H1 (cell line): ENCODE measurements around the gene CHAC1. TPM values are rescaled to one million over a fixed set of nuclear protein-coding genes. Genes with fewer than 3 reads are reported as not detected.

Source experiments
- EP300 ChIP-seq, 2 experiments: IDR thresholded peaks; 1 replicate in 1 of 2; 2 replicates in 1 of 2; pipeline ENCODE4 v1.6.1; 2011 to 2012; ENCODE audit warnings: low read depth in 2 of 2, low read length in 2 of 2, mild to moderate bottlenecking in 2 of 2, borderline replicate concordance in 1 of 2, inconsistent platforms in 1 of 2, moderate library complexity in 1 of 2
- SP2 ChIP-seq: IDR thresholded peaks from 2 replicates; pipeline ENCODE4 v1.6.1; 2012; ENCODE audit warnings: mild to moderate bottlenecking, low read length, inconsistent platforms
- polyA plus RNA-seq, 7 experiments: library from polyadenylated mRNA; depleted of rRNA in 3 of 7; stranded (reverse) in 5 of 7; unstranded in 2 of 7; fragments of >200 nt in 5 of 7; fragments of 200-250 nt in 2 of 7; gene quantifications; 1 replicate in 5 of 7; 2 replicates in 1 of 7; 4 replicates in 1 of 7; pipeline versions ENCODE4 v1.2.1 to v1.2.3, GENCODE V29; 2011 to 2013; ENCODE audit warnings: missing spikeins in 2 of 7, mixed read lengths in 2 of 7
- total RNA-seq: library from RNA; stranded (reverse); fragmentation: NEBNext Ultra II Directional; extraction: Animal tissue kit (Norgen Biotek cat#: 25700); gene quantifications from 2 replicates; pipeline ENCODE4 v1.2.1, GENCODE V29; 2021

Gene CHAC1
- total and polyA plus RNA-seq, 2 of the 8 experiments (the other 6 are each of a cell fraction or from before 2014, with no cell fraction given) = 34.3 to 159 TPM

GRCh38 chr15:40952301-40952900 lies 870 bp upstream of the CHAC1 start (continued):
- TF ChIP-seq EP300 (IDR thresholded peaks at IDR 0.05; ENCODE audit: borderline replicate concordance in 1 of 2, low read depth in 2 of 2, low read length in 2 of 2) = no peak
- no peak for TF ChIP-seq SP2
